EH (cell line): ENCODE measurements around the gene NR3C2.

Experiments used
- DNase-seq: peaks from one replicate; pipeline ENCODE4 v3.0.0-alpha.2; 2015; ENCODE audit warnings: low read depth

The NR3C2 gene

DNA sequence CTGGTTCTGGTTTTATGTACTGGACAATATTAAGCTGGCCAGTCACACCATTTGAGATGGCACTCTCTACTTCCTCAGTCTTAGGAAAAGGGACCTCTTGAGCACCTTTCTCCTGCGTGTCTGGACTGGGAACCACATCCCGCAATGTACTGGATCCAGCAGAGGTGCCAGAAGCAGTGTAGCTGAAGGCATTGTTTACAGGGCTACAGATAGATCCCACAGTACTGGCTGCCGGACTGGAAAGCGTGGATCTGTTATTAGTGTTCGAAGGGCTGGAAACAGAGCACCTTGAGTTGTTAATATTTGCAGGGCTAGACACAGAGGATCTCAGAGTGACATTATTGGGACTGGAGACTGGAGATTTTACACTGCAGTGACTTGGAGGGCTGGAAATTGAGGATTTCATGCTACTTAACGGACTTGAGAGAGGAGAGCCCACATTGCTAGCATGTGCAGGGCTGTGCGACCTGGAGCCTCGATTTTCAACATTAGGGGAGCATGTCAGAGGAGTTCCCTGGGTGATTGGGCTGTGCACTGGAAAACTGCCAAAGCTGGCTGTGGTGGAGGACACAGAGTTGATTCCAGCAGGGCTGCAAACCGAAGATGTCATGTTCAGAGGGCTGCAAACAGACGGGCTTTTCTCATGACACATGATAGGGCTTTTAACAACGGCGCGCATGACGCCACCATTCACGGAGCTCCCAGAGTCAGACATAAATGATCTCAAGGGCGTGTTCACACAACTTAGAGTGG, 6.4 kb downstream of the NR3C2 start:
- DNase-seq = no peak

DNA sequence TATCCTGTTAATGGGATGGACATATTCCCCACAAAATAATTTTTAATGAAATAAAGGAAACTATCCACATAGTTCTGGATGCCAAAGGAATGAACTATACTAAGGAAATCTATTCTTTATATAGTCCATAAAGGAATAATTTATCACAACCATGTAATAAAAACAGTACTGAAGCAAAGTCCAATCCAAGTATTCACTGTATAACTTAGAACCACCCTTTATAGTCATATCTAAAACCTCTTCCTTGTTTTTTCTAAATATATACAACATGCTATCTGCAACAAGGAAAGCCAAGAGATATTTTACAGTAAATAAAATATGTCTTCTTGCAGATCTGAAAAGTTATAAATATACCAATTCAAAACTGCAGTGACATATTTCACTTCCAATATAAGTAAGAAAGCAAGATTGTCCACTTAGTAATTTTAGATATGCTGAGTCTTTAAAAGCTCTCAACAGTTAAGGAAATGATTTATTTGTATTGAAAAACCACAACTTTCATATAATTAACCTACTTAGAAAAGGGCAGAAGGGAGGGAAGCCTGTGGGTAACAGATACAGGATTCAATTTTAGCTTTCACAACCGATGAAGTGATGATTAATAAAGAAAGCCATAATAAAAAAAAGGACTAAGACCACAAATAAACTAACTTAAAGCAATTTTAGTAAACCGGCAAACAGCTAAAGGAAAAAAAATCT, 8.0 kb downstream of the NR3C2 start:
- DNase-seq = no peak

- no peak for DNase-seq
Measured at GRCh38 chr4:148431401-148431800, 10.8 kb downstream of the NR3C2 start.

DNA sequence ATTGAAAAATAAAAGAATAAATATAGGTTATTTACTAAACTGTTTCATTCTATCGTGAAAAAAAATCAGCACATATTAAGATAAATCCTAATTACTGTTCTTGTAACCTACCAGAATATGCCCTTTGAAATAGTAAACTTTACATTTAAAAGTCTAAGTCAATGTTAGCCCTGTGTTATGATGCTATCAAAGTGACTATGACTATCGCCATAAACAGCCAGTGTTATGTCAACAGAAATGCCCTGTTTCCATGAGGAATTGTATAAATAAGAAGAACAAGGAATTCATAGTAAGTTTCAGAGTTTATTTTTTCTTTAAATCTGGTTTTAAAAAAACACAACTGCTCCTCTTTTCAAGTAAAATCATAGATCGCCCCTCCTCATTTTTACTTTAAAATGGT, 11.4 kb downstream of the NR3C2 start:
- no peak for DNase-seq

- DNase-seq = no peak
Measured at GRCh38 chr4:148429206-148429605, 13.0 kb downstream of the NR3C2 start.

DNA sequence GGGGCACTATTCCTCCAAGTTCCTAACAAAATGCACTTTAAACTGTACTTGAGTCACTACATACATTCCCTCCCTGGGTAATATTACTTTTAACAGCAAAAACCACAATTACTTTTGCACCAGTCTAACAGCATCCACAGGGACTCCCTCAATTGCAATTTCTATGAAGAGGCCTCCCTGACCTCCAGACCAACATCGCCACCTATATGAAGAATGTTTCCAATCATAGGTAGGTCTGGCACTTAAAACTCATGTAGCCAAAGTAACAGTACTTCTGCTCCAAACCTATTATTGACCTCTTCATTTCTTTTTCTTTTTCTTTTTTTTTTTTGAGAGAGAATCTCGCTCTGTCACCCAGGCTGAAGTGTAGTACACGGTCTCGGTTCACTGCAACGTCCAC, 15.6 kb downstream of the NR3C2 start:
- DNase-seq = no peak

DNA sequence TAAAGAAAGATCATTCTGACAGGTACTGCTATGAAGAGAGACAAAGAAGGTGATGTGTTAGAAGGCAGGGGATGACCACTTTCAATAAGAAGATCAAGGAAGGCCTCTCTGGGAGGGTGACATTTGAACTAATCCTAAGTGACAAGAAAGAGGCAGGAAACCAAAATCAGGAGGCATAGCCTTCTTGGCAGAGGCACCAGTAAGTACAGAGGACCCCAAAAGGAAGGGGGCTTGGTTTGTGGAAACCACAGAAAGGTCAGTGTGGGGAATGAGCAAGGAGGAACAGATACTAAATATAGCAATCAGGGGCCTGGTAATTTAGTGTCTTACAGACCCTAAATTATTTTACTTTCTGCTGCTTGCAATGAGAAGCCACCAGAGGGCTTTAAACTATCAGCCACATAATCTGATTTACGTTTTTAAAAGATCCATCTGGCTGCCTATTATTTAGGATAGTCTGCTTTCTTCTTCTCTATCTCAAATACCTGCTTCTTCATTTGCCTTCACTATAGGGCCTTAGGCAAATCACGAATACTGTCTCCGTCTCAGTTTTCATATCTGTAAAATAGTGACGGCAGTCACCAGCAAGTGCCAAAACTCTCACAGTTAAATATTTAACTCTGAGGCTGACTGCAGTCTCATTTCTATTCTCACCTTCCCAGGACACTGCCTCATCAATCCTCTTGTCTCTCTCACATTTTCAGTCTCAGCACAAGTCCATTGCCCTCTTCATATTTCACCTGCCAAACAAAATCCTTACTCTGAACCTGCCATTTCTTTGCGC, 16.7 kb downstream of the NR3C2 start:
- DNase-seq = no peak

GRCh38 chr4:148420397-148420796, 21.8 kb downstream of the NR3C2 start:
- no peak for DNase-seq

GRCh38 chr4:148415500-148415899, 26.7 kb downstream of the NR3C2 start:
- peak; percentile 1 for DNase-seq

GRCh38 chr4:148412460-148412994, 29.7 kb downstream of the NR3C2 start:
- no peak for DNase-seq

DNA sequence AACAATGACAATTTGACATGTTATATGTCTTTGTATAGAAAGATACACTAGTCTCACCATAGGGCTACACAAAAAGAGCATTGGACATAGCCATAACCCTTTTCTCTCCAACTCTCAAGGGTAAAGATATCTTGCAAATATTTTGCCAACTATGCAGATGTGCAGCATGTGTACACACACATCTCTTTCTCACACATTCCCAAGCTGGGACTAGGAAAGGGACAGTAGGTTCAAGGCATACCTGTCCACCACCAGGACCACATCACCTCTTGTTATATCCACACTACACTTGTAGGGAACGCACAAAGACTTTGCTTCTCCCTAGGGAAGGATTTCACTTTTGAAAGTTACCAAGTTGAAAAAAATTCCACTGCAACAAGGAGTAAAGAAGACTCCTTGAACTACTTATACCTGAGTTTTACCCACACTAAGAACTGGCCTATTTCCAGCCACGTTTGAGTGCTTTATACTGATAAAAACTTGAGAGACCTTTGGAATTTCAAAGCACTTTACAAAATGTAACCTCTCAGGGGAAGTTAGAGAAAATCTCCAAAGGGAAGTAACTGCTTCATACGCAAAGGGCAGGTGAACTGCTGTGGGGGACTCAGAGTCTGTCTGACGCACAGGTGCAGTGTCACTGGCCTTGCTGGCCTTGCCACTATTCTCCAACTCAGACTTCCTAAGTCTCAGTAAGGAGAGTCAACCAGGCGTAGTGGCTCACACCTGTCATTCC, 36.9 kb downstream of the NR3C2 start:
- DNase-seq = no peak

DNA sequence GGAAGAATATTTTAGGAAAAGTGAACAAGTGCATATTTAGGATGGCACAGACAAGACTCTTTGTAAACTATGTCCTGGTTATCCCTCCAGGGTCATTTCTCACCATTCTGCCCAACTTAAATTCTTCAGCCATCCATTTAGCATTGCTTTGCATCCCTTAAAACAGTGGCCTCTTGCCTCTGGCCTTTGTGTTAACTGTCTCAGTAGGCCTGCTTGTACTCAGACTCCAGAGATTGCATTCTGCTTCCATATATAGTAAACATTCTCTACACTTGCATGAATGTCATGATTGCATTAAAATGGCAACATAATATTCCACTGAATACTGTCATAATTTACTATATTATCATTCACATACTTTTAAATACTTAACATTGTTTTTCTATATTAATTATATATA, 43.2 kb downstream of the NR3C2 start:
- DNase-seq = no peak

DNA sequence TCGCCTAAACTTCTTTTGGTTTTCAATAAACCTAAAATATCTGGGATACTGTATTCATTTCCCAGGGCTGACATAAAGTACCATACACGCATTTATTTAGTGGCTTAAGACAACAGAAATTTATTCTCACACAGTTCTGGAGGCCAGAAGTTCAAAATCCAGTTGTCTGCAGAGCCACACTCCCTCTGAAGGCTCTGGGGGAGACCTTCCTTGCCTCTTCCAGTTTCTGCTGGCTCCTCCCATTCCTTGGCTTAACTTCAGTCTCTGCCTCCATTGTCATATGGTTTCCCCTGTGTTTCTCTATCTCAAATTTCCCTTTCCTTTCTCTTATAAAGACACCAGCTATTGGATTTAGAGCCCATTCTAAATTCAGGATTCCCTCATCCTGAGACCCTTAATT, 44.4 kb downstream of the NR3C2 start:
- no peak for DNase-seq

DNA sequence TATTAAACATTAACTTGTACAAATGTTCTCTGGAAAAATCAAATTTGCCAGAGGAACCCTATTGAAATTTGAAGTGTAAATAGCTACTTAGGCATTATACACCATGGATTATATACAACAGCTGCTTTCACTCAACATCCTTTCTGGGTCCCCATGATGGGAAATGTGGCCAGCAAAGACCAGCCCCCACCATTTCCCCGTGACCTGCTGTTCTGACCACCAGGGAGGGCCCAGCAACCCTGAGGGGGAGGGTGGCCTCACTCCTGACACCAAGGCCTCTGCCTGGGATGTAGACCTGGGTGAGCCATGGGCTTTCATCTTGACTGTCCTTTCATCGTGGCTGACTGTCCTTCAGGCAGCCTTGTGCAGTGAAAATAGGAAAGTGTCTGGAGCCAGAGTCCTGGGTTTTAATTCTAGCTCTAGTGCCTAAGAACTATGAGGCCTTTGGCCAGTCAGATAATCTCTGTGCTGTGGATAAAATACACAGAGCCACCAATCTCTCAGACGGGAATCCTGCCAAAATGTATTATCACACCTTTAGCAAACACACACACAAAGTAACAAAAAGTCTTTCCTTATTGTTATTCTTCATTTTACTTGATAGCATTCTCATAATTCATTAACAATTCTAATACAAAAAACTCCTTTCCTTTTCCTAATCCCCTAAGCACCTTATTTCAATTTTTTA, 45.1 kb downstream of the NR3C2 start:
- DNase-seq = no peak

DNA sequence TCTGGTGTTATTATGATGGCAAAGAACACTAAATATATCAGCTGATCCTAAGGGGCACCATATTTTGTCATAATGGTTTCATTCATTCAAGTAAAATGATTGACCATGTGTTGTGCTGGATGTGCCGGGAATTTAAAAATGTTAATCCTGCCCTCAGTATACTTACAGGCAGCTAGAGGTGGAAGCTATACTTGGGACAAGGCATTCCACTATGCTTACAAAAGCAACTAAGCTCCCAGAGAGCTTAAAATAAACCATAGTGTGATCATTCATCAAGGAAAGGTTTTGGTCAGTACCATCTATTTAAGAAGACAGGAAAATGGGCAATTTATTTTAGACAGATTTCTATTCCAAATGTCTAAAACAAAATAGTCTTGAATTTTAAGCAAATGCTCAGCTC, 46.4 kb downstream of the NR3C2 start:
- DNase-seq = no peak

DNA sequence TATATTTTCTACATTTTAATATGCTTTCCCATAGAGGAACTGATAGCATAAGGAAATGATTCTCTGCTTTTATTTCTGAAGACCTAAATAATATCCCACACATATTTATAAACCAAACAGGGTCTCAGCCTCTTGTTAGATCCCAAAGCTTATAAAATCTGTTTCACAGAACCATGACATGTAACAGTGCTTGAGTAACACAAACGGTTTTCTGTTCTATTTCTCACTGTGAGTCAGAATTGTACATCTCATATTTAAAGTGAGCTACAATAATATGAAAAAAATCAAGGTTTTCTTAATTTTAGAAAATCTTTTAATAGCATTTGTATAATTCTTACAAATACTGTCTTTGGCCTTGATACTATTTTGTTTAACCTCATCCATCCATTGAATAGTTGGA, 51.2 kb downstream of the NR3C2 start:
- DNase-seq = no peak

- DNase-seq = no peak
Measured at GRCh38 chr4:148390311-148390710, 51.9 kb downstream of the NR3C2 start.

- DNase-seq = no peak
Measured at GRCh38 chr4:148380291-148380690, 61.9 kb downstream of the NR3C2 start.

- peak; percentile 16 for DNase-seq
Measured at GRCh38 chr4:148376151-148376550, 66.1 kb downstream of the NR3C2 start.

DNA sequence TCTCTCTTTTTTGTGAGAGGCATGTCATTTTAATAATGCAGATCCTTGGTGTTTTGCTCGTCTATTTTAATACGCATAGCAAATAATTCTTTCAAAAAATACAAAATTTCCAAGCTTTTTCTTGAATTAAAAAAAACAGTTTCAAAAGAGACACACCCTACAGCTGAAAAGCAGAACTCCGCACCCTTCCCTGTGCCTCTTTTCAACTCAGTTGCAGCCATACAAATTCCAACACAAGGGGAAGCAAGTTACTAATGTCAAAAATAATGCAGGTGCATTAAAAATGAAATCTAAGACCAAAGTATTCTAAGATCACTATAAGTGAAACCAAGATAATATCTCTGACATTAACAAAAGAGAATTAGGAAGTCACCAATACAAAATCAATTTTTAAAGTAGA, 66.6 kb downstream of the NR3C2 start:
- DNase-seq = no peak

GRCh38 chr4:148373093-148373492, 69.1 kb downstream of the NR3C2 start:
- no peak for DNase-seq
